GM03348 (cell line): ENCODE data around the gene OR2K2.
A peak's percentile ranks its signal among the peaks of the same experiment; 100 is the strongest.
"Not testable (repeated sequence)": the region's sequence is repeated elsewhere in the genome, so short reads cannot be mapped to it uniquely, and the experiment has no call there.

Experiments
- DNase-seq: peaks from one replicate; pipeline ENCODE4 v3.0.0; 2012; ENCODE audit warnings: low spot score

OR2K2 gene, protein sequence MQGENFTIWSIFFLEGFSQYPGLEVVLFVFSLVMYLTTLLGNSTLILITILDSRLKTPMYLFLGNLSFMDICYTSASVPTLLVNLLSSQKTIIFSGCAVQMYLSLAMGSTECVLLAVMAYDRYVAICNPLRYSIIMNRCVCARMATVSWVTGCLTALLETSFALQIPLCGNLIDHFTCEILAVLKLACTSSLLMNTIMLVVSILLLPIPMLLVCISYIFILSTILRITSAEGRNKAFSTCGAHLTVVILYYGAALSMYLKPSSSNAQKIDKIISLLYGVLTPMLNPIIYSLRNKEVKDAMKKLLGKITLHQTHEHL

DNA sequence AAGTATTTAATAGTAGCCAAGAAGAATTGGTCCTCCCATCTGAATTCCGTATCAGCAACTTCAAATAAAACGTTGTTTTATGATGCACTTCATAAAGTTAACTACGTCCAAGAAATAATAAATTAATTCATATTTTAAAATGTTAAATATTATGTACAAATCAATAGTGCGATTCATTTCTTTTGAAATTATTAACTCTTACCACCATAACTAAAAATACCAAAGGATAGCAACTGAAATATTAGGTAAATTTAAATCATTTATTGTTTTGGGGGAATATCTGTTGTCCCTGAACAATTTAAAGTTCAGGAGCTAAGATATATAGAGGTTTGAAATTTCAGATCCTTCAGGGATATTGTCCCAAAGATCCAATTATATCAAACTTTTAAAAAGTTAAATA, at the start of gene OR2K2:
Gene OR2K2, minus strand, starts transcription at position 101 of the 400 bp plus-strand sequence. CDS start 1,791 bp downstream, outside the sequence.
- no peak for DNase-seq

DNA sequence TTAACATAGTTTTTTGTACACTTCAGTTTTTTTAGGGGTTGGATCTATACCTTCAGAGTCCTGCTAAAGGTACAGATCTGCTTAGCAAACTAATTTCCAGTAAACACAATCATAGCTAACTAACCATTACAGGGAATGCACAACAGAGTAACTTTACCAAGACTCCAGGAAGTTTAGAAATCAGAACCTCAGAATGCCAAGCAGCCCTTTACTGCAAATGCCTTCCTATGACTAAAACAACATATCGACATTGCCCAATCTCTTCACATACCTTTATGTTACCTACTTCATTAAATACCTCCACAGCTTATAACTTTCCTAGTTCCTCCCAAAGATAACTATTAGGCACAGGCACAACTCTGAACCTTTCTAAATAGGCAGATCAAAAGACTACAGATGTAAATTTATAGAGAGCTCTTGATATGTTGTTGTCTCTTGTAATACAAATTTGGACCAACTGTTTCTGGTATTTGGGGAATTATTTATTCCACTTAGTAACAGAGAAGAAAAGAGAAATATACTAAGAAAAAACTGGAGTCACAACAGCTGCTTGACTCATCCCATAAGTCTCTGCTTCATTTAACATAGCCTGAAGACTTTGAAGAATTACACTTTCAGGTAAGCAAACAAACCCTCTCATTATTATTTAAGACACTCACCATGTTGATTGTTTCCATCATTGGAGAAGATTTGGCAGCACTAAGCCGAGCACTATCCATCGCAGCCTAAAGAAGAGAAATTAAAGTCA, 46.0 kb upstream of the OR2K2 start:
- no peak for DNase-seq

DNA sequence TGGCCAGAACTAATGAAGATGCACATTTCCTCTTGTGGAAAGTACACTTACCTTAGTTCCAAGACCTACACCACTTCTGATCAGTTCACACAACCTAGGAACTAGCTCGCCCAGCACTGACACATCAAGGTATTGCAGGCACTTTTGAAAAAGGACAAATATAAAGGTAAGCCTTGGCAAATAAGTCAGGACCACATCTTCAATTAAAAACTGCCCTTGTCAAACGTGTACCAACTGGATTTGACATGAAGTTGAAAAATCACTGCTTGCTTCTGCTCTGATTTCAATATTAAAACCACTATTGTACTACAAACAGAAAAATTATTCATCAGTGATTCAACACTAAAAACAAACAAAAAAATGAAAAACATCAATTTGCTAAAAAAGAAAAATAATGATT, 45.0 kb upstream of the OR2K2 start:
- DNase-seq: no peak

DNA sequence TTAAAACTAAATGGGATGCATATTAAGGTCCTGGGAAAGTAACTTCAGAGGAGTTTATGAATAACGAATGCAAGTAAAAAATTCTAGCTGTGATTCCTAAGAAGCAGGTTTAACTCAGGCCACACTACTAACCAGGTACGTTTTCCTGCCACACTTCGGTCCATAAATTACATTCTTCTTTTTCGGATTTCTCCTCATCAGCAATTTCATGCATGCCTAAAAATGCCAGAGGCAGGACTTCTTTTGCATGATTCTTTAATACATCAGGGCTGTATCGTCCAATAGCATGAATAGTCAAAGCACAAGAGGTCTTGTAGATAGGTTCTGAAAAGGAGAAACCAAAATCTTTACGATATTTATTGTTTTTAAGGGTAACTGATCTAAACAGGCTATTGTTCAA, 42.3 kb upstream of the OR2K2 start:
- DNase-seq: no peak

DNA sequence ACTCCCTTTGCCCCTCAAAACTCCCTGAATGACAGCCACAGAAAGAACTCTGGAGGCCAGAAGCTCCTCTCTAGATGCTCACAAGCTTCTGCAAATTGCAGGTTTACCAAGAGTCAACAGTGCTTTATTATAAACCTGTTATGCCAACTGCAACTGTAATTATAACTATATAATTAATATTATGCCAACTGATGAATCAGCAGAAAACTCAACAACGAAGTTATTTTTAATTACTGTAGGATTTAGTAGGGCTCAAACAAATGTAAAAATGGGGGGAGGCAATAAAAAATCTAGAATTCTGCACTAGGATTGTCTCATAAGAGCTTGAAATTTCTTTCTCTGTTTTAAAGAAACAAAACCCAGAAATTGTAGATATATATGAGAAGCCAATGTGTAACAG, 37.0 kb upstream of the OR2K2 start:
- no peak for DNase-seq

DNA sequence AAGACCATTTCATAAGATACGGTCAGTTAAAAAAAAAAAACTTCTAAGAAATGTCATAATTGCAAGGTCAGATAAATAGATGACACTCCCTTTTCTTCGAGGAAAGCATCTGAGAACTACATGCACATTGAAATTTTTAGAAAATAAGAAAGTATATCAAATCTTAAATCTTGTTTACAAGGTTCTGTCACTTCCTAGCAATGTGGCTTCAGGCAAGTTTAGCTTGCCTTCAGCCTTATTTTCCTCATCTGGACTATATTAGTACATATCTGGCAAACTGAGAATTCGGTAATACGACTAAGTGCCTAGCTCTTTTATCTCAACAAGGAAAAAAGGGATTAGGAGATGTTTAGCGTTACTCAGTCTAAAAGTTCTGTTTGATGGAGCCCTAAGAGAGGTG, 32.5 kb upstream of the OR2K2 start:
- no peak for DNase-seq

DNA sequence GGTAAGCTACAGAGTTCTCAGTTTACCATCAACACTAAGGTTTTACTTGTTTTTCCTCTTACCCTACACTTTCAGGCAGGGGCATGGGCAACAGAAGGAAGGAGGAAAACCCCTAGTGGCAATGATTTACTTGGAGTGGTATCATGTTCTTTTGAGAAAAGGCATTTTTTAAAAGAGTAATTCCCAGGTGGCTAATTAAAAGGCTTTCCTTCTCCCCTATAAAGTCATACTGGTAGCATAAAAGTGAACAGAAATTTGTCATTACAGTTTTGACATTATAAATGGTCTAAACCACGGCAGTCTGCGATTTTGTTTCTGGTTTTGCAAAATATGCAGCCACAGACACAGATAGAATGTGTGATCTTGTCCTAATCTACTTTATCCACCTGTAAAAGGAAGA, 30.9 kb upstream of the OR2K2 start:
- no peak for DNase-seq

DNA sequence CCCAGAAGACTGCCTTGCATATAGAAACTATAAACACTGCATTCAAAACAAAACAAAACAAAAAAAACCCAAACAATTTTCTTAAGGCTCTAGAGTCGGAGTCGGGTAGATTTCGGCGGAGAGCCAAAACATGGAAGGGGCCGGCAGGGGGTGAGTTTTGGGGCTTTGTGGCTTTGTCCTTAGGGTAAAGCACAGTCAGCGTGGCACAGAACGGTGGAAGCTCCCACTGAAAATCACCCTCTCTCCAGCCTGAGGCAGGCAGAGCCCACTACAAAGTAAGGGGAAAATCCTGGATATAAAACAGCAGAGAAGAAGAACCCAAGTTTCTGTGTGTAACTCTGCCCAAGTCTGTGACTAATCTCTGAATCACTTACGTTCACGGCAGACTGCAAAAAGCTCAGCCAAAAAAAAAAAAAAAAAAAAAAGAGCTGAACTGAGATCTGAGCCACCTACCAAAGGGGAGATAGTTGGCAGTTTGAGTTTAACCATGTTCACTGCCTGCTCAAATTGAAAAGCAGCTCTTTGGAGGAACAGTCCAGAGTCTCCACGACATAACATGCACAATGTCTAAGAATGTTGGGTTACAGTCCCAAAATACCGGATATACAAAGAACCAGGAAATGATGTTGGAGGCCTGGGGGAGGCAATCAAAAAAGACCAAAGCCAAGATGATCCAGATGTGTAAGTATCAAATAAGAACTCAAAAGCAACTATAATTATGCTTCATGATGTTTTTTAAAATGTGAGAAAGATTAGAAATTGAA, 26.6 kb upstream of the OR2K2 start:
- peak; percentile 85 for DNase-seq

DNA sequence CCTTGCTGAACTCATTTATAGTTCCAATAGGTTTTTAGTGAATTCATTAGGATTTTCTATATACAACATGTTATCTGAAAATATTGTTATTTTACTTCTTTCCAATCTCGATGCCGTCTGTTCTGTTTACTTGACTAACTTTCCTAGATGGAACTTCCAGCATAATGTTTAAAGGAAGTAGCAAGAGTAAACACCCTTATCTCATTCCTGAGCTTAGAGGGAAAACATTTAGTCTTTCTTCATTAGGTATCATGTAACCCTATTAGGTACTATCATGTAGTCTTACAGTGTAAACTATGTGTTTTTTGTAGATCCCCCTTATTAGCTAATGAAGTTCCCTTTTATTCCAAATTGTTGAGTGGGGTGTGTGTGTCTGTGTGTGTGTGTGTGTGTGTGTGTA, 22.5 kb upstream of the OR2K2 start:
- no peak for DNase-seq

DNA sequence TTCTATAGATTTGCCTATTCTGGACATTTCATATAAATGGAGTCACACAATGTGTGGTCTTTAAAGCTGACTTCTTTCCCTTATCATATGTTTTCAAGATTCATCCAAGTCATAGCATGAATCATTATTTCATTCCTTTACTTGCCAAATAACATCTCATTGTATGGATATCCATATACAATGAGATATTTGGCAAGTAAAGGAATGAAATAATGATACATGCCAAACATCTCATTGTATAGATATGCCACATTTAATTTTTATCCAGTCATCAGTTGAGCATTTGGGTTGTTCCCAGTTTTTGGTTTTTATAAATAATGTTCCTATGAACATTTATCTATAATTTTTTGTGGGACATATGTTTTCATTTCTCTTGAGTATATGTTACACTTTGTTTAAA, 20.5 kb upstream of the OR2K2 start:
- no peak for DNase-seq

DNA sequence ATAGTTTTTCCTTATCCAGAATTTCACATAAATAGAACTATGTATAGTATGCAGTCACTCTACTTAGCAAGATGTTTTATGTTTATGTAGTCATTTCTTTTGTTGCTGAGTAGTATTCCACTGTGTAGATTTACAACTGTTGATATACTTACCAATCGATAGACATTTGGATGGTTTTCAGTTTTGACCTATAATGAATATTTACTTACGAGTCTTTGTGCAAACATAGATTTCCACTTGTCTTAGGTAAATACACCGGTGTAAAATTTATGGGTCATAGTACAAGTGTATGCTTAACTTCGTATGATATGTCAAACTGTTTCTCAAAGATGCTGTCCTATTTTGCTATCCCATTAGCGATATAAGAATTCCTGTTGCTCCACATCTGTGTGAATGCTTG, 19.7 kb upstream of the OR2K2 start:
- no peak for DNase-seq

DNA sequence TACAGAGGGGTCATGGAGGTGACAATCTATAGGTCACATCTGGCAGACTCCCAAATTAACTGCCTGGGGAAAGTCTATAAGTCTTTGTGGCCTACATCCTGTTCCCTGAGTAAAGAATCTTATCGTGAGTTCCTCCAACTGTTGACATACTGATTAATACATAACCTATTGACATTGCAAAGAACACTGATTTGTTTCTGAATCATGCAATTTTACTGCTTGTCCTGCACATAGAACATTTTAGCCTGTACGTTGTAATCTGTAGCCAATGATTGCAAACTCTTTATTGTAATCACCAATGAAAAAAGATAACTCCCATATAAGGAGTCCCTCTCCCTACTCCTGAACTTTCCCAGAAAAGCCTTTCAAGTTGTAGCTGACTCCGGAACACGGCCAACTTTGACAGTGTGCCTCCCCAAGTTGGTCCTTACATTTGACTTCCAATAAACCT, 18.8 kb upstream of the OR2K2 start:
- no peak for DNase-seq

DNA sequence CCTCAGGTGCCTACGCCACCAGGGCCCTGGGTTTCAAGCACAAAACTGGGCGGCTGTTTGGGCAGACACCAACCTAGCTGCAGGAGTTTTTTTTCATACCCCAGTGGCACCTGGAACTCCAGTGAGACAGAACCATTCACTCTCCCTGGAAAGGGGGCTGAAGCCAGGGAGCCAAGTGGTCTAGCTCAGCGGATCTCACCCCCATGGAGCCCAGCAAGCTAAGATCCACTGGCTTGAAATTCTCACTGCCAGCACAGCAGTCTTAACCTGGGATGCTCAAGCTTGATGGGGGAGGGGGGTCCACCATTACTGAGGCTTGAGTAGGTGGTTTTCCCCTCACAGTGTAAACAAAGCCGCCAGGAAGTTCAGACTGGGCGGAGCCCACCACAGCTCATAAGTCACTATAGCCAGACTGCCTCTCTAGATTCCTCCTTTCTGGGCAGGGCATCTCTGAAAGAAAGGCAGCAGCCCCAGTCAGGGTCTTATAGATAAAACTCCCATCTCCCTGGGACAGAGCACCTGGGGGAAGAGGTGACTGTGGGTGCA, 4.4 kb upstream of the OR2K2 start:
- DNase-seq: not testable (repeated sequence)

DNA sequence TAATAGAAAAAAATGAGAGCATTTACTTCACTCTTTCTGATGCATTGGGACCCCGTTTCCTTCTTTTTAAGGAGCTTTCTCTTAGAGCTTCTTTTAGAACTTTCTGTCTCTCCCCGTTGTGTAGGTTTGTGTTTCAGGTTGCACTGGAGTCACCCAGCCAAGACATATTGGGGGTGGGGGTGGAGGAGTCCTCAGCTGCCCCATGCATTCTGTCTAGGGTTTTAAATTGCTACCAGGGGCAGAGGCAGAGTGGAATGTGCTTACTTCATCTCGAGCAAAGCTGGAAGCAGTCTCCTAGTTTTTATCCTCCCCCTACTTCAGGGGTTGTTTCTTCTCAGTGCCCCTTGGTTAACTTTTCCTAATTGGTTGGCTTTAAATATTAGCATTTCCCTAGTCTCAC, 9.4 kb downstream of the OR2K2 start:
- no peak for DNase-seq

DNA sequence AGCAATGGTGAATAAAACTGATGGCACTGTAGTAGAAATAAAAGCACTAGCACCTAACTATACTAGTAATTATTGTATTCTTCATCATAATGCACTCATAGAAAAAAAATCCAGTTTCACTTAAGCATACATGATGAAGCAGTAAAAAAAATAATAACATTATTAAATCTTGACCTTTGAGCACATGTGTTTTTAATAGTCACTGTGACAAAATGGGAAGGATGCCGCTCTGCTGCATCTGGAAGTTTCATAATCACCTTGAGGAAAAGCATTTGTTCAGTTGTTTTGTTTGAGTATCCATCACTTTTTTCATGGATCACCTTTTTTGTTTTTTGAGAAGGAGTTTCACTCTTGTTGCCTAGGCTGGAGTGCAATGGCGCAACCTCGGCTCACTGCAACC, 13.2 kb downstream of the OR2K2 start:
- peak; percentile 18 for DNase-seq

DNA sequence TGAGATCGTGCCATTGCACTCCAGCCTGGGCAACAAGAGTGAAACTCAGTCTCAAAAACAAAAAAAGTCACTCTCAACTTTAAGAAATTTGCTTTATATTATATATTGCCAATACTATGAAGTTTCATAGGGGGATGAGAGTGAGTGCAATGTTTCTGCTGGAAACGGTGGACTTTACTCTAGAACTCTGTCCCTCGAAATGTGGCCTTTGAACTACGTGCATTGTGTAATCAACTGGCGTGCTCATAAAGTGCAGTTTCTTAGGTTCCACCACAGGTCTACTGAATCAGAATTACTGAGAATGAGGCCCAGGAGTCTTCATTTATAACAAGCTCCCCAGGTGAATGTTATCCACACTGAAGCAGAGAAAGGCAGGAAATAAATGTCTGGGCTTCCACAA, 24.1 kb downstream of the OR2K2 start:
- DNase-seq: no peak

DNA sequence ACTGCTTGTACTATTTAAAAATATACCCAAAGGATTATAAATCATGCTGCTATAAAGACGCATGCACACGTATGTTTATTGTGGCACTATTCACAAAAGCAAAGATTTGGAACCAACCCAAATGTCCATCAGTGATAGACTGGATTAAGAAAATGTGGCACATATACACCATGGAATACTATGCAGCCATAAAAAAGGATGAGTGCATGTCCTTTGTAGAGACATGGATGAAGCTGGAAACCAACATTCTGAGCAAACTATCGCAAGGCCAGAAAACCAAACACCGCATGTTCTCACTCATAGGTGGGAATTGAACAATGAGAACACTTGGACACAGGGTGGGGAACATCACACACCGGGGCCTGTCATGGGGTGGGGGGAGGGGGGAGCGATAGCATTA, 26.0 kb downstream of the OR2K2 start:
- not testable (repeated sequence) for DNase-seq

DNA sequence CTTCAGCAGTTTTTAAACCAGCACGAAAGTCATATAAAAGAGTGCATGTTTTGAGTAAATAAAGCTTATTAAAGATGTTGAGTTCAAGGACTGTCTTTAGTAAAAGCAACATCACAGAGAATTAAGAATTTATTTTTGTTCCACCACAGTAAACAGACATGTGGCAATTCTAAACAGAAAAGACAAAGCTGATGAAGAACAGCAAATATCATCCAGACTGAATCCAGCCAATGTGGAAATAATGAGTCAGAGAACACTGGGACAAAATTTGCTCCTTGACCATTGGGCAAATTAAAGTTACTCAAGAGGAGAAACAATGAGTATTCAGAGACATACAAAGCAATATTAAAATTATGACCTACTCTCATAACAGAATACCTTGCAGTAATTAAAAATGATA, 28.8 kb downstream of the OR2K2 start:
- peak; percentile 44 for DNase-seq

DNA sequence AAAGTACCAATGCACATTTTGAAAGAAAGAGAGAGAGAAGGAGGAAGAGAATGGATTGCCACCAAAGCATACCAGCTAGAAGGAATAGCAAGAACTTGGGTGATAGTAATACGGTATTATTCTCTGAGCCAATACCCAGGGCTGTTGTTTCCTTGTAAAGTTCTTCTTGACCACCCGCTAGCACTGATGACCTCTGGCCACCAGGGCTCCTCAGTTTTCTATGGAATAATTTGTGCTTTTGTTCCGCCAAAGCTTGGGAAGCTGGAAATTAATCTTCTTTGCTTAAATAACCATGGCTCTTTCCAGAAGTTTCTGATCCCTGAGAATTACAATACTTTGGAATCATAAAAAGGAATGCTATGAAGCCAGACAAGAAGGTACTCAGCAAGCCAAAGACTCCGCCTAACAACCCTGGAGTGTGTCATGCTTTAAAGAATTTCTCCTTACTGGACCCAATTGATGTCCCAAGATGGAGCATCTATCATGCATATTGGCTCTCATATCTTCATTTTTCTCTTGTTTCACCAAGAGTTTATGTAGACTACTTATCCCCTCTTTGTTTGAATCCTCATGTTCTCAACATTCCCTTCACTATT, 29.8 kb downstream of the OR2K2 start:
- DNase-seq: no peak

DNA sequence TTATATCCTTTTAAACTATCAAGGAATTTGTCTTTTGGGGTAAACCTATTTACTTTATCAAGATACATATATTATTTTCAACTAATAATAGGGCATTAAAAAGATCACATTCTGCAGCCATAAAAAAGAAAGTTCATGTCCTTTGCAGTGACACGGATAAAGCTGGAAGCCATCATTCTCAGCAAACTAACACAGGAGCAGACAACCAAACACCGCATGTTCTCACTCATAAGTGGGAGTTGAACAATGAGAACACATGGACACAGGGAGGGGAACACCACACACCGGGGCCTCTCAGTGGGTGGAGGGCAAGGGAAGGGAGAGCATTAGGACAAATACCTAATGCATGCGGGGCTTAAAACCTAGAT, 30.4 kb downstream of the OR2K2 start:
- not testable (repeated sequence) for DNase-seq

DNA sequence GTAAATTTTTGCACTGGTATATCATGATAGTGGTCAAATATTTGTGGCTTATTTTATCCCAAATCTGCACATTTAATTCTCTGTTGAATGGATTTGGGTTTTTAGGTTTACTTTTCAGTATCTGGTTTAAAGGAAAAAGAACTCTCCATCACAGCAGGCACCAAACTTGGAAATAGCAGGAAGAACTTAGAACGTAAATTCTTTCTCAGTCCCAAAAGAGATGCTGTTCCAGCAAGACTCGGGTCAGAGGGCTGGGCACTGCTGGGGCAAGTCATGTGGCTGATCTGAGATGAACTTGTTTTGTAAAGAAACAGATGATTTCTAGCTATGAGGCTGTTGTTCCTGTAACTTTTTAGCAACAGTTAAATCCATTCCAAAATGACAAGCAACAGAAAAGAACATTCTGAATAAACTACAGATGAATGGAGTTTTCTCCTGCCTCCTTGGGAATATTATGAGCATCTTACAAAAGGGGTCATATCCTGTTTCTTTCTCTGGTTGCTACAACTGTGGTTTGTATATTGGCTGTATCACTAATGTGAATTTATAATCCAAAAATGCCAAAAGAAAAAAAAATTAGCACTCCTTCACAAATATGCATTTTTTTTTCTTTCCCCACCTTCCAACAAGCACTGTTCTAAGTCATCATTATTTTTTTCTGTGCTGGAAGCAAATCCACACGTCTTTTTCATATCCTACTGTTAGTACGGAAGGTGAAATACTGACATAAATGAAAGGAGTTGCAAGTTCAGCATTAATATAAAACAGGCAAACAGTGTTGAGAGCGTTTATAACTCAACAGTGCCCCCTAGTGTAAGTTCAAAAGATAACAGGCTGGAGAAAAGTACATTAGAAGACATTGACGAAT, 31.1 kb downstream of the OR2K2 start:
- DNase-seq: peak; percentile 50
